Neutrophil (primary cell): Measurements from ENCODE around the gene SLC25A5.

Experiments used
- H3K27ac ChIP-seq: fragments of 200-600 bp; sonication (generic); 2 replicates; pipeline ENCODE4 v1.5.1; 2016; ENCODE audit warnings: mild to moderate bottlenecking, moderate library complexity
- H3K27me3 ChIP-seq: fragments of 200-600 bp; sonication (generic); 2 replicates; pipeline ENCODE4 v1.6.0; 2016; ENCODE audit warnings: mild to moderate bottlenecking
- H3K36me3 ChIP-seq: fragments of 200-600 bp; sonication (generic); 2 replicates; pipeline ENCODE4 v1.5.1; 2017
- H3K4me1 ChIP-seq, 2 experiments: fragments of 200-600 bp in 1 of 2; sonication (generic) in 1 of 2; 1 replicate in 1 of 2; 2 replicates in 1 of 2; pipeline versions ENCODE4 v1.5.1 to v1.6.1; 2013 to 2016; ENCODE audit warnings: low read depth in 1 of 2, low read length in 1 of 2, mild to moderate bottlenecking in 1 of 2, moderate library complexity in 1 of 2; ENCODE audit not compliant: control insufficient read depth in 1 of 2, insufficient read depth in 1 of 2
- H3K4me3 ChIP-seq, 2 experiments: fragments of 200-600 bp in 1 of 2; sonication (generic) in 1 of 2; 1 replicate in 1 of 2; 2 replicates in 1 of 2; pipeline ENCODE4 v1.5.1; 2013 to 2016; ENCODE audit warnings: low read depth in 1 of 2, low read length in 1 of 2, mild to moderate bottlenecking in 1 of 2, moderate library complexity in 1 of 2
- H3K9me3 ChIP-seq: fragments of 200-600 bp; sonication (generic); 2 replicates; pipeline ENCODE4 v1.5.1; 2016
- TF ChIP-seq, protein P1 (sequence below): fragments of 200-600 bp; sonication (generic); IDR thresholded peaks from 2 replicates; pipeline ENCODE4 v1.5.1; 2016; ENCODE audit warnings: antibody characterized with exemption

SLC25A5 gene

DNA sequence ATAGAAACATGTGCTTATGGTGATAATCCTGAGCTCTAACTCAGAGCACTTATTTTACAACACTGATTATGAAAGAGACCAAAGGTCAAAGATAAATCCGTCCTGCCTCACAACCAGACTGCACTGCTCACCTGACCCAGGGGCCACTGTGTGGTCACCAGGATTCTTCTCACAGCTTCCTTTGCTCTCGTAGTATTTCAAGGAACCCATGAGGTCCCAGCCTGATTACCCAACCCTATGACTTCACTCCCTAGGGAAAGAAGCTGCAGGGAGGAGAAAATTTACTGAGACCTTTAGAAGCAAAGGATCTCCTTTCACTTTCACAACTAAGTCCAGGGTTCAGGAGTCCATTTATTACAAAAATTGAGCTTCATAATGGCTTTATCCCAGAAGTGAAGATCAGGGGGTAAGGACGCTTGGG lies 9.6 kb downstream of the SLC25A5 start:
- no peaks in the 10 kb centered on the region for H3K36me3 ChIP-seq
- H3K4me1 ChIP-seq: peaks cover 8 to 10% of the 10 kb centered on the region in 2 experiments
- H3K4me3 ChIP-seq: no peak overlapping the region
- TF ChIP-seq, protein P1, sequence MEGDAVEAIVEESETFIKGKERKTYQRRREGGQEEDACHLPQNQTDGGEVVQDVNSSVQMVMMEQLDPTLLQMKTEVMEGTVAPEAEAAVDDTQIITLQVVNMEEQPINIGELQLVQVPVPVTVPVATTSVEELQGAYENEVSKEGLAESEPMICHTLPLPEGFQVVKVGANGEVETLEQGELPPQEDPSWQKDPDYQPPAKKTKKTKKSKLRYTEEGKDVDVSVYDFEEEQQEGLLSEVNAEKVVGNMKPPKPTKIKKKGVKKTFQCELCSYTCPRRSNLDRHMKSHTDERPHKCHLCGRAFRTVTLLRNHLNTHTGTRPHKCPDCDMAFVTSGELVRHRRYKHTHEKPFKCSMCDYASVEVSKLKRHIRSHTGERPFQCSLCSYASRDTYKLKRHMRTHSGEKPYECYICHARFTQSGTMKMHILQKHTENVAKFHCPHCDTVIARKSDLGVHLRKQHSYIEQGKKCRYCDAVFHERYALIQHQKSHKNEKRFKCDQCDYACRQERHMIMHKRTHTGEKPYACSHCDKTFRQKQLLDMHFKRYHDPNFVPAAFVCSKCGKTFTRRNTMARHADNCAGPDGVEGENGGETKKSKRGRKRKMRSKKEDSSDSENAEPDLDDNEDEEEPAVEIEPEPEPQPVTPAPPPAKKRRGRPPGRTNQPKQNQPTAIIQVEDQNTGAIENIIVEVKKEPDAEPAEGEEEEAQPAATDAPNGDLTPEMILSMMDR: no peak
- H3K27ac ChIP-seq: no peak overlapping the region
- H3K27me3 ChIP-seq: no peaks in the 10 kb centered on the region
- H3K9me3 ChIP-seq: no peaks in the 10 kb centered on the region

DNA sequence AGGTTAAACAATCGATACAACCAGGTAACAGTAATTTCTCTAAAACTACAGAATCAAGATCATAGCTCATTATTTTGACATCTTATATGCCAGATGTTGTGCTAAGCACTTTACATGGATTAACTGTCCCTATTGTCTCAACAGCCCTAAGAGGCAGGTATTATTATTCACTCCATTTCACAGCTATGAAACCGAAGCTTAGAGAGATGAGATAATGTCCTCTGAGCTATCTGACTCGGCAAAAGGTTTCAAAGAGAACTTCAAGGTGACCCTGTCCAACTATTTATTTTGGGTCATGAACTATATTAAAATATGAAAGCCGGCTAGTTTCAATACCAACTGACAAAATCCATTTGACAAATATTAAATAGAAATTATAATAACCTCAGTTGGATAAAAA lies 10.3 kb downstream of the SLC25A5 start:
- Histone ChIP-seq H3K9me3 (no peaks in the 10 kb centered on the region), H3K4me1 (peaks cover 10 to 13% of the 10 kb centered on the region in 2 experiments), H3K27me3 (no peaks in the 10 kb centered on the region), H3K4me3 (no peak overlapping the region), H3K36me3 (no peaks in the 10 kb centered on the region), H3K27ac (no peak overlapping the region)
- TF ChIP-seq, protein P1: no peak

DNA sequence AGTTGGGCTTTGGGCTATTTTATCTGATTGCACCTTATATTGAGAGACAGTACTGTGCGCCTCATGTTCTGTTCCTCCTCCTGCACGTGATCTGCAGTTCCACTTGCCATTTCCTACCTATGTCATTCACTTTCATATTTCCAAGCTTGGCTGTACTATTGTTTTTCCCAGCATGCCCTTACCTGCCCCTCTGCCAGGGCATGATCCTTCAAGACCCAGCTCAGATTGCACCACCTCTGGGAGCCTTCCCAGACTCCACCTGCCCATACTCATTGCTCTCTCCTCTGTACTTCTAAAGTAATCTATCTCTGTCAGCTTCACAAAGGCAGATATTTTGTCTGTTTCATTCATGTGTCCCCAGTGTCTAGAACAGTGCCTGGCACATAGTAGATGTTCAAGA lies 11.6 kb downstream of the SLC25A5 start:
- Histone ChIP-seq H3K27ac (no peak overlapping the region), H3K4me1 (peaks cover 10 to 13% of the 10 kb centered on the region in 2 experiments), H3K27me3 (no peaks in the 10 kb centered on the region), H3K36me3 (no peaks in the 10 kb centered on the region), H3K9me3 (no peaks in the 10 kb centered on the region), H3K4me3 (no peak overlapping the region)
- TF ChIP-seq, protein P1: no peak

DNA sequence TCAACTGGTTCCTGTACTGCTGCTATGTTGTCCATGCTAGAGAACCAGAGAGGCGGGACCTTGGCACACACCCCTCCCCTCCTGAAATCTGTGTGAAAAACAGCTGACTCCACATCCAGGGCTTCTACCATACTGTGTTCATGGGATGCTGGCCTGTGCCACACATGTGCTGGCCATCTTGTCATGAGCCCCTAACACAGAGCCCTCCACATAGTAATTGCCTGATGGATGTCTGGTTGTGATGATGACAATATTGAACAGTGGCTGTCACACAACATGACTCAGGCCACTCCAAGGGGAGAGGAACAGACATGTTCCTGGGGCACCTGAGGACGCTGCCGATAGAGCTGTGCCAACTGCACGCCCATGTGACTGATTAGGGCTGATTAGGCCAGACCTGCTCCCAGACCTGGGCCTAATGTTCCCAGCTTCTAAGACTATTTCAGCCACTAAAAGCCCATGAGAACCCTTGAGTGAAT lies 13.1 kb downstream of the SLC25A5 start:
- no peak overlapping the region for H3K27ac ChIP-seq
- no peaks in the 10 kb centered on the region for H3K36me3 ChIP-seq
- no peaks in the 10 kb centered on the region for H3K27me3 ChIP-seq
- H3K4me1 ChIP-seq: peaks cover 10 to 13% of the 10 kb centered on the region in 2 experiments
- no peaks in the 10 kb centered on the region for H3K9me3 ChIP-seq
- TF ChIP-seq, protein P1: no peak
- H3K4me3 ChIP-seq: no peak overlapping the region

DNA sequence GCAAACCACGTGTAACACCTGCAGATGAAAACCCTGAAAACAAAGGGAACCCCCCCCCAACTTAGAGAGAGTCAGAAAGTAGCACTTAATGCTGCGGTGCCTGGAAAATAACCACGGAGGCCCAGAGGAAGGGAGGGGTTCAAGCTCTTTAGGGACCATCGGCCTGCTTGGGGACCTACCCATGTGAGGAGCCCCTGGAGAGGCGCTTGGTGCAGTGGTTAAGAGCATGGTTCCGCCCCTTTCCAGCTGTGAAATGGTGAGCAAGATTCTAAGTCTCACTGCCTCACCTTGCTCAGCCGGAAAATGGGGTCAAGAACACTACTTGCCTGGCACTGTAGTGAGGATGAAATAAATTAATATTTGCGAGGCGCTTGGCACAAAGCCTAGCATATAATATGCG lies 13.8 kb downstream of the SLC25A5 start:
- Histone ChIP-seq H3K4me1 (peaks cover 10 to 13% of the 10 kb centered on the region in 2 experiments), H3K36me3 (no peaks in the 10 kb centered on the region), H3K4me3 (peak overlapping the region; percentile 51 to 52), H3K27me3 (no peaks in the 10 kb centered on the region), H3K27ac (no peak overlapping the region), H3K9me3 (no peaks in the 10 kb centered on the region)
- TF ChIP-seq, protein P1: no peak
